Liver (tissue), 9 donors: Measurements from ENCODE around the gene GCC1. TPM values are rescaled to one million over a fixed set of nuclear protein-coding genes. Genes with fewer than 3 reads are reported as not detected.

Experiments
- DNase-seq: peaks from one replicate; pipeline ENCODE4 v3.0.0-alpha.2; 2017; ENCODE audit warnings: low spot score
- H3K27ac ChIP-seq, 2 donors: one replicate each; pipeline ENCODE4 v1.7.0; 2013; ENCODE audit warnings: inconsistent platforms in 2 of 2, low read length in 2 of 2, control low read depth in 1 of 2, low read depth in 1 of 2, mild to moderate bottlenecking in 1 of 2
- H3K27me3 ChIP-seq, 4 donors: one replicate each; pipeline versions ENCODE4 v1.6.1 to v1.7.0; 2013; ENCODE audit warnings: low read length in 3 of 4, inconsistent platforms in 1 of 4, mild to moderate bottlenecking in 1 of 4, moderate library complexity in 1 of 4; ENCODE audit not compliant: control insufficient read depth in 4 of 4, insufficient read depth in 4 of 4
- H3K36me3 ChIP-seq, 4 donors: one replicate each; pipeline versions ENCODE4 v1.6.1 to v1.7.0; 2013; ENCODE audit warnings: low read length in 3 of 4, mild to moderate bottlenecking in 3 of 4, low read depth in 1 of 4, moderate library complexity in 1 of 4; ENCODE audit not compliant: control insufficient read depth in 4 of 4, insufficient read depth in 3 of 4
- H3K4me1 ChIP-seq, 4 donors: one replicate each; pipeline versions ENCODE4 v1.6.1 to v1.7.0; 2013; ENCODE audit warnings: low read length in 3 of 4, mild to moderate bottlenecking in 3 of 4, moderate library complexity in 1 of 4; ENCODE audit not compliant: control insufficient read depth in 4 of 4, insufficient read depth in 4 of 4
- H3K4me3 ChIP-seq, 3 donors: one replicate each; pipeline versions ENCODE4 v1.6.1 to v1.7.0; 2013; ENCODE audit warnings: low read length in 3 of 3, control low read depth in 1 of 3, low read depth in 1 of 3, mild to moderate bottlenecking in 1 of 3
- H3K9ac ChIP-seq, 2 donors: one replicate each; pipeline ENCODE4 v1.7.0; 2013; ENCODE audit warnings: low read length in 2 of 2, mild to moderate bottlenecking in 2 of 2, moderate library complexity in 2 of 2, control low read depth in 1 of 2, low read depth in 1 of 2
- H3K9me3 ChIP-seq, 4 donors: one replicate each; pipeline versions ENCODE4 v1.6.1 to v1.7.0; 2013; ENCODE audit warnings: low read length in 3 of 4; ENCODE audit not compliant: control insufficient read depth in 4 of 4
- EGR1 ChIP-seq, 2 donors: IDR thresholded peaks; 2 replicates each; pipeline ENCODE4 v1.6.1; 2016 to 2018; ENCODE audit warnings: antibody characterized with exemption in 2 of 2, low read depth in 2 of 2
- FOXA1 ChIP-seq: IDR thresholded peaks from 2 replicates; pipeline ENCODE4 v1.6.1; 2016; ENCODE audit warnings: antibody characterized with exemption
- FOXA2 ChIP-seq: IDR thresholded peaks from 2 replicates; pipeline ENCODE4 v1.6.1; 2016; ENCODE audit warnings: antibody characterized with exemption
- GABPA ChIP-seq, 2 donors: IDR thresholded peaks in 1 of 2; conservative IDR thresholded peaks in 1 of 2; 2 replicates each; pipeline ENCODE4 v1.6.1; 2016; ENCODE audit warnings: antibody characterized with exemption in 2 of 2, mild to moderate bottlenecking in 1 of 2, moderate library complexity in 1 of 2
- HNF4A ChIP-seq, 2 donors: conservative IDR thresholded peaks; 2 replicates each; pipeline ENCODE4 v1.6.1; 2016; ENCODE audit warnings: antibody characterized with exemption in 2 of 2, mild to moderate bottlenecking in 2 of 2
- HNF4G ChIP-seq: IDR thresholded peaks from 2 replicates; pipeline ENCODE4 v1.6.1; 2016; ENCODE audit warnings: antibody characterized with exemption
- JUND ChIP-seq, 2 donors: IDR thresholded peaks; 2 replicates each; pipeline ENCODE4 v1.6.1; 2016; ENCODE audit warnings: antibody characterized with exemption in 2 of 2
- NR2F2 ChIP-seq: IDR thresholded peaks from 2 replicates; pipeline ENCODE4 v1.6.1; 2016; ENCODE audit warnings: antibody characterized with exemption
- RAD21 ChIP-seq, 2 donors: IDR thresholded peaks; 2 replicates each; pipeline ENCODE4 v1.6.1; 2016; ENCODE audit warnings: antibody characterized with exemption in 2 of 2, mild to moderate bottlenecking in 2 of 2
- RXRA ChIP-seq, 2 donors: IDR thresholded peaks; 2 replicates each; pipeline ENCODE4 v1.6.1; 2017 to 2018; ENCODE audit warnings: antibody characterized with exemption in 2 of 2, mild to moderate bottlenecking in 1 of 2
- SP1 ChIP-seq: IDR thresholded peaks from 2 replicates; pipeline ENCODE4 v1.6.1; 2018; ENCODE audit warnings: antibody characterized with exemption, mild to moderate bottlenecking
- TAF1 ChIP-seq: conservative IDR thresholded peaks from 2 replicates; pipeline ENCODE4 v1.6.1; 2016; ENCODE audit warnings: antibody characterized with exemption, mild to moderate bottlenecking
- YY1 ChIP-seq: IDR thresholded peaks from 2 replicates; pipeline ENCODE4 v1.6.1; 2016; ENCODE audit warnings: antibody characterized with exemption, mild to moderate bottlenecking
- WGBS: extraction: QIAGEN DNeasy Blood & Tissue Kit; methylation state at CpG from one replicate; pipeline ENCODE4 v1.1.7; 2013; 5-methylcytosine and 5-hydroxymethylcytosine counted together
- polyA plus RNA-seq, 2 donors: library from polyadenylated mRNA; stranded (reverse) in 1 of 2; unstranded in 1 of 2; fragments of 200-250 nt in 1 of 2; fragments of >200 nt in 1 of 2; fragmentation: Nextera tagmentation in 1 of 2; extraction: Ambion mirVana in 1 of 2; gene quantifications; one replicate each; pipeline versions ENCODE4 v1.2.1 to v1.2.3, GENCODE V29; 2013 to 2015
- total RNA-seq, 2 donors: library from RNA; depleted of rRNA; stranded (reverse); fragments of >200 nt; gene quantifications; one replicate each; pipeline ENCODE4 v1.2.3, GENCODE V29; 2014
- TF ChIP-seq, protein P1 (sequence below): IDR thresholded peaks from 2 replicates; pipeline ENCODE4 v1.6.1; 2016; ENCODE audit warnings: antibody characterized with exemption, mild to moderate bottlenecking
- TF ChIP-seq, protein P2 (sequence below): fragments of 150-350 bp; IDR thresholded peaks from 2 replicates; pipeline ENCODE4 v1.5.1; 2017; ENCODE audit warnings: improper control_type of control experiment, low read depth, low read length; ENCODE audit not compliant: missing input control
- TF ChIP-seq, protein P3 (sequence below): IDR thresholded peaks from 2 replicates; pipeline ENCODE4 v1.6.1; 2016; ENCODE audit warnings: antibody characterized with exemption
- TF ChIP-seq, protein P4 (sequence below): IDR thresholded peaks from 2 replicates; pipeline ENCODE4 v1.6.1; 2016; ENCODE audit warnings: antibody characterized with exemption
- donor health status: healthy.
- donor health status: healthy.
- donor health status: healthy.
- donor health status: healthy.
- donor health status: healthy.

Gene GCC1
- total and polyA plus RNA-seq, 4 donors = 4.6 to 16.1 (median 8.0) TPM

DNA sequence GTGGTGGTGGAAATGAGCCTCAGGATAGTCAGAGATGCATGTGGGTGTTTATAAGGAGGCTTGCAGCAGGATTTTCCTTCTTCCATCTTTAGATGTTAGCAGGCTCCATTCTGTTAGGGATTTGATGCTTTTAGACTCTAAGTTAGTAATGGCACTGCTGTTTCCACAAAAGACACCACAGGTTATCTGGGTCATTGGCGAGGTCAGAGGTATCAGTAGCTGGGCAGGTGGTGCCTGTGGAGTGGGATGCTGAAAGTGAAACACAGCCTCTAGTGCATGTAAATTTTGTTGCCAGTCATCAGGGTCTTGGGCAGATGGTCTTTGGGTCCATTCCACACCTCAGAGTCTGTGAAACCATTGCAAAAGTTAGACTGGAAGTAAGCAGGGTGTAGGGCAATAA, 33.4 kb upstream of the GCC1 start:
- no peaks in the 10 kb centered on the region for H3K36me3 ChIP-seq
- WGBS = 61% methylated on average over 1 of the region's 1 CpG
- H3K27me3 ChIP-seq = peaks cover 0 to 14% (median 3%) of the 10 kb centered on the region in 4 donors
- peaks cover 0 to 5% (median 0%) of the 10 kb centered on the region in 4 donors for H3K4me1 ChIP-seq
- H3K9me3 ChIP-seq = no peaks in the 10 kb centered on the region
- TF ChIP-seq, protein P1, sequence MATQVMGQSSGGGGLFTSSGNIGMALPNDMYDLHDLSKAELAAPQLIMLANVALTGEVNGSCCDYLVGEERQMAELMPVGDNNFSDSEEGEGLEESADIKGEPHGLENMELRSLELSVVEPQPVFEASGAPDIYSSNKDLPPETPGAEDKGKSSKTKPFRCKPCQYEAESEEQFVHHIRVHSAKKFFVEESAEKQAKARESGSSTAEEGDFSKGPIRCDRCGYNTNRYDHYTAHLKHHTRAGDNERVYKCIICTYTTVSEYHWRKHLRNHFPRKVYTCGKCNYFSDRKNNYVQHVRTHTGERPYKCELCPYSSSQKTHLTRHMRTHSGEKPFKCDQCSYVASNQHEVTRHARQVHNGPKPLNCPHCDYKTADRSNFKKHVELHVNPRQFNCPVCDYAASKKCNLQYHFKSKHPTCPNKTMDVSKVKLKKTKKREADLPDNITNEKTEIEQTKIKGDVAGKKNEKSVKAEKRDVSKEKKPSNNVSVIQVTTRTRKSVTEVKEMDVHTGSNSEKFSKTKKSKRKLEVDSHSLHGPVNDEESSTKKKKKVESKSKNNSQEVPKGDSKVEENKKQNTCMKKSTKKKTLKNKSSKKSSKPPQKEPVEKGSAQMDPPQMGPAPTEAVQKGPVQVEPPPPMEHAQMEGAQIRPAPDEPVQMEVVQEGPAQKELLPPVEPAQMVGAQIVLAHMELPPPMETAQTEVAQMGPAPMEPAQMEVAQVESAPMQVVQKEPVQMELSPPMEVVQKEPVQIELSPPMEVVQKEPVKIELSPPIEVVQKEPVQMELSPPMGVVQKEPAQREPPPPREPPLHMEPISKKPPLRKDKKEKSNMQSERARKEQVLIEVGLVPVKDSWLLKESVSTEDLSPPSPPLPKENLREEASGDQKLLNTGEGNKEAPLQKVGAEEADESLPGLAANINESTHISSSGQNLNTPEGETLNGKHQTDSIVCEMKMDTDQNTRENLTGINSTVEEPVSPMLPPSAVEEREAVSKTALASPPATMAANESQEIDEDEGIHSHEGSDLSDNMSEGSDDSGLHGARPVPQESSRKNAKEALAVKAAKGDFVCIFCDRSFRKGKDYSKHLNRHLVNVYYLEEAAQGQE = no peak
- TF ChIP-seq, protein P2, sequence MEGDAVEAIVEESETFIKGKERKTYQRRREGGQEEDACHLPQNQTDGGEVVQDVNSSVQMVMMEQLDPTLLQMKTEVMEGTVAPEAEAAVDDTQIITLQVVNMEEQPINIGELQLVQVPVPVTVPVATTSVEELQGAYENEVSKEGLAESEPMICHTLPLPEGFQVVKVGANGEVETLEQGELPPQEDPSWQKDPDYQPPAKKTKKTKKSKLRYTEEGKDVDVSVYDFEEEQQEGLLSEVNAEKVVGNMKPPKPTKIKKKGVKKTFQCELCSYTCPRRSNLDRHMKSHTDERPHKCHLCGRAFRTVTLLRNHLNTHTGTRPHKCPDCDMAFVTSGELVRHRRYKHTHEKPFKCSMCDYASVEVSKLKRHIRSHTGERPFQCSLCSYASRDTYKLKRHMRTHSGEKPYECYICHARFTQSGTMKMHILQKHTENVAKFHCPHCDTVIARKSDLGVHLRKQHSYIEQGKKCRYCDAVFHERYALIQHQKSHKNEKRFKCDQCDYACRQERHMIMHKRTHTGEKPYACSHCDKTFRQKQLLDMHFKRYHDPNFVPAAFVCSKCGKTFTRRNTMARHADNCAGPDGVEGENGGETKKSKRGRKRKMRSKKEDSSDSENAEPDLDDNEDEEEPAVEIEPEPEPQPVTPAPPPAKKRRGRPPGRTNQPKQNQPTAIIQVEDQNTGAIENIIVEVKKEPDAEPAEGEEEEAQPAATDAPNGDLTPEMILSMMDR = no peak
- TF ChIP-seq FOXA2 = no peak
- DNase-seq = no peak
- H3K27ac ChIP-seq = no peak overlapping the region
- no peak overlapping the region for H3K9ac ChIP-seq
- no peak overlapping the region for H3K4me3 ChIP-seq

DNA sequence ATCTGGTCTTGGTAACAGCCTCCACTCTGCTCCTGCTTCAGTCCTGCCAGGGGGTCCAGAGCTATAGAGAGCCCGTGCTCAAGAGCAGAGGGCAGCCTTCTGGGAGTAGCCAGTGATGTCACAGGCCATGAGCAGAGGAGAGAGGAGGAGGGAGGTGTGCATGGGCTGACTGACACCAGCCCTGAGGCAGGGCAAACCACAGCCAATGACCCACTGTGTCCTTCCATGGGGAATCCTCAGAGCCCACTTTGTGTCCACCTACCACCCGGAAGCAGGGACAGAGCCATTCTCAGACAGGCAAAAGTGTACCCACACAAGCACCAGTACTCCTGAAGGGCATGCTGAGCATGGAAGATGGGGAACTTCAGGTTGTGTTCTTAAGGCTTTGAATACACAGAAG, 32.6 kb upstream of the GCC1 start, which contains the start of gene PAX4:
Gene PAX4, minus strand, starts transcription at position 101 of the 400 bp plus-strand sequence. CDS start 2,214 bp downstream, outside the sequence.
- TF ChIP-seq, protein P3, sequence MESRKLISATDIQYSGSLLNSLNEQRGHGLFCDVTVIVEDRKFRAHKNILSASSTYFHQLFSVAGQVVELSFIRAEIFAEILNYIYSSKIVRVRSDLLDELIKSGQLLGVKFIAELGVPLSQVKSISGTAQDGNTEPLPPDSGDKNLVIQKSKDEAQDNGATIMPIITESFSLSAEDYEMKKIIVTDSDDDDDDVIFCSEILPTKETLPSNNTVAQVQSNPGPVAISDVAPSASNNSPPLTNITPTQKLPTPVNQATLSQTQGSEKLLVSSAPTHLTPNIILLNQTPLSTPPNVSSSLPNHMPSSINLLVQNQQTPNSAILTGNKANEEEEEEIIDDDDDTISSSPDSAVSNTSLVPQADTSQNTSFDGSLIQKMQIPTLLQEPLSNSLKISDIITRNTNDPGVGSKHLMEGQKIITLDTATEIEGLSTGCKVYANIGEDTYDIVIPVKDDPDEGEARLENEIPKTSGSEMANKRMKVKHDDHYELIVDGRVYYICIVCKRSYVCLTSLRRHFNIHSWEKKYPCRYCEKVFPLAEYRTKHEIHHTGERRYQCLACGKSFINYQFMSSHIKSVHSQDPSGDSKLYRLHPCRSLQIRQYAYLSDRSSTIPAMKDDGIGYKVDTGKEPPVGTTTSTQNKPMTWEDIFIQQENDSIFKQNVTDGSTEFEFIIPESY = no peak
- TF ChIP-seq FOXA2 = no peak
- no peak for TF ChIP-seq SP1
- TF ChIP-seq, protein P1 = no peak
- TF ChIP-seq, protein P4, sequence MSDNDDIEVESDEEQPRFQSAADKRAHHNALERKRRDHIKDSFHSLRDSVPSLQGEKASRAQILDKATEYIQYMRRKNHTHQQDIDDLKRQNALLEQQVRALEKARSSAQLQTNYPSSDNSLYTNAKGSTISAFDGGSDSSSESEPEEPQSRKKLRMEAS = no peak
- no peak for TF ChIP-seq RXRA (IDR thresholded peaks at IDR 0.05)
- TF ChIP-seq EGR1 (IDR thresholded peaks at IDR 0.05; ENCODE audit: low read depth in 2 of 2) = no peak
- no peak for TF ChIP-seq NR2F2
- TF ChIP-seq FOXA1 = no peak
- TF ChIP-seq HNF4G = no peak
- no peak for TF ChIP-seq TAF1
- no peak for TF ChIP-seq RAD21 (IDR thresholded peaks at IDR 0.05)
- TF ChIP-seq, protein P2 = no peak
- TF ChIP-seq GABPA (IDR thresholded peaks at IDR 0.05 in 1 of 2, conservative IDR thresholded peaks at IDR 0.05 in 1 of 2) = no peak
- no peak for TF ChIP-seq YY1
- TF ChIP-seq JUND (IDR thresholded peaks at IDR 0.05) = no peak
- no peak for TF ChIP-seq HNF4A (conservative IDR thresholded peaks at IDR 0.05)
- no peak within 1 kb of the TSS for H3K4me3 ChIP-seq
- no peaks in the 10 kb centered on the region for H3K36me3 ChIP-seq
- DNase-seq = no peak
- peaks cover 0 to 14% (median 3%) of the 10 kb centered on the region in 4 donors for H3K27me3 ChIP-seq
- H3K27ac ChIP-seq = no peak within 1 kb of the TSS
- H3K9me3 ChIP-seq = no peaks in the 10 kb centered on the region
- H3K4me1 ChIP-seq = peaks cover 0 to 5% (median 0%) of the 10 kb centered on the region in 4 donors
- WGBS = 46% methylated on average over 2 of the region's 2 CpGs
- no peak within 1 kb of the TSS for H3K9ac ChIP-seq
